ENCODE data around the gene OSGIN1. TPM values are rescaled to one million over a fixed set of nuclear protein-coding genes. Genes with fewer than 3 reads are reported as not detected.

The OSGIN1 gene
- total RNA-seq, 1 experiment from 2014 or later = 1.7 TPM

GRCh38 chr16:83973581-83974385, 20.7 kb downstream of the OSGIN1 start (continued):
- TF ChIP-seq ZNF281 (CRISPR knock-in tag; IDR thresholded peaks at IDR 0.05) = no peak
- no peak for TF ChIP-seq ZBTB43 (CRISPR knock-in tag; IDR thresholded peaks at IDR 0.05)
- no peak for TF ChIP-seq MXD4 (CRISPR knock-in tag; IDR thresholded peaks at IDR 0.05; ENCODE audit: borderline replicate concordance)
- no peak for TF ChIP-seq ZNF121 (CRISPR knock-in tag; IDR thresholded peaks at IDR 0.05)
- no peak for TF ChIP-seq SP1 (CRISPR knock-in tag; conservative IDR thresholded peaks at IDR 0.05)
- no peak for TF ChIP-seq E2F5 (CRISPR knock-in tag; IDR thresholded peaks at IDR 0.05)

- Mint-ChIP-seq H3K4me3 (no peak overlapping the region), H3K27me3 (ENCODE audit: low read depth) (peaks cover 14% of the 10 kb centered on the region), H3K4me1 (peaks cover 4% of the 10 kb centered on the region; the same call in 1 of the 2 replicates), H3K27ac (no peak overlapping the region), H3K9me3 (peaks cover 20% of the 10 kb centered on the region), H3K36me3 (peaks cover 14% of the 10 kb centered on the region)
- ATAC-seq (no peak), DNase-seq (ENCODE audit: low spot score) (no peak)
- CTCF ChIA-PET = no interaction called here
- POLR2A ChIA-PET = no interaction called here
- no peak for TF ChIP-seq FOXP4 (CRISPR knock-in tag; IDR thresholded peaks at IDR 0.05)
- no peak for TF ChIP-seq FOXP1 (CRISPR knock-in tag; IDR thresholded peaks at IDR 0.05; ENCODE audit: borderline replicate concordance)
- TF ChIP-seq E2F4 (CRISPR knock-in tag; IDR thresholded peaks at IDR 0.05; ENCODE audit: borderline replicate concordance, low read depth) = no peak
- TF ChIP-seq ZNF317 (CRISPR knock-in tag; IDR thresholded peaks at IDR 0.05; ENCODE audit: borderline replicate concordance, low read depth) = no peak
- no peak for TF ChIP-seq SMAD3 (CRISPR knock-in tag; IDR thresholded peaks at IDR 0.05; ENCODE audit: borderline replicate concordance)
- TF ChIP-seq TCF7 (CRISPR knock-in tag; IDR thresholded peaks at IDR 0.05; ENCODE audit: low read depth) = no peak
- no peak for TF ChIP-seq ESRRA (CRISPR knock-in tag; IDR thresholded peaks at IDR 0.05; ENCODE audit: borderline replicate concordance)
- TF ChIP-seq JUN (CRISPR knock-in tag; IDR thresholded peaks at IDR 0.05) = no peak
- TF ChIP-seq ZNF263 (CRISPR knock-in tag; IDR thresholded peaks at IDR 0.05; ENCODE audit: low read depth) = no peak
- no peak for TF ChIP-seq TP53 (CRISPR knock-in tag; IDR thresholded peaks at IDR 0.05)
- TF ChIP-seq ZNF425 (CRISPR knock-in tag; conservative IDR thresholded peaks at IDR 0.05) = no peak
- no peak for TF ChIP-seq NFYB (CRISPR knock-in tag; conservative IDR thresholded peaks at IDR 0.05; ENCODE audit: low read depth)
- TF ChIP-seq NFE2L1 (CRISPR knock-in tag; IDR thresholded peaks at IDR 0.05) = no peak
- TF ChIP-seq FOXK1 (CRISPR knock-in tag; IDR thresholded peaks at IDR 0.05) = no peak
Observed at GRCh38 chr16:83974475-83974874, 21.4 kb downstream of the OSGIN1 start.

Measured in WTC11 (cell line).